Endothelial cell of hepatic sinusoid (primary cell): Measurements from ENCODE around the gene C2.

Experiments
- in situ Hi-C: cut with HindIII; loops from 2 replicates; pipeline ENCODE4 v1.10.0; 2017; ENCODE audit warnings: low sequenced_read_pairs

Gene C2

DNA sequence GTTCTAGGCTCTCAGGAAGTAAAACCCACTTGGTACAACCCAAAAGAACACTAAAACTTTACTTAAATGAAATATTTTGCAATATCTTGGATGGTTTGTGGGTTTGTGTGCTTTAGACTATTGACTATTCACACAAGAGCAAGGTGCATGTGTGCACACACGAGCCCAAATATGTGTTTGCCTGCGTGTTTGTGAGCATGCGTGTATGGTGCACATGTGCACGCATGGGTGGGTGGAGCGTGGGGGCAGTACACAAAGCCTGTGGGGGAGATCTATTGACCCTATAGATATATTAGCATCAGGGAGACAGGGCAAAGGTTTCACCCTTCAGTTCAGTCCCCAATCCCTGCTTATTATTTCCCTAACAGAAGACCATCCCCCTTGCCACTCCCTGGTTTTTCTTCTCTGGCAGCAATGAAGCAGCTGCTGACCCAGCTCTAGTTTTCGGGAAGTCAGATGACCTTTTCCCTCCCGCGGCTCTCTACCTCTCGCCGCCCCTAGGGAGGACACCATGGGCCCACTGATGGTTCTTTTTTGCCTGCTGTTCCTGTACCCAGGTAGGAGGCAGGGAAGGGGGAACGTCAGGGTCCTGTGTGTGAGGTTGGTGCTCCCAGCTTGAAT lies at the start of gene C2:
TSS of gene C2 (plus strand) at position 476 of the 621 bp plus-strand sequence. CDS start at position 512, 36 bp downstream.
- in situ Hi-C loops = no loop called here

DNA sequence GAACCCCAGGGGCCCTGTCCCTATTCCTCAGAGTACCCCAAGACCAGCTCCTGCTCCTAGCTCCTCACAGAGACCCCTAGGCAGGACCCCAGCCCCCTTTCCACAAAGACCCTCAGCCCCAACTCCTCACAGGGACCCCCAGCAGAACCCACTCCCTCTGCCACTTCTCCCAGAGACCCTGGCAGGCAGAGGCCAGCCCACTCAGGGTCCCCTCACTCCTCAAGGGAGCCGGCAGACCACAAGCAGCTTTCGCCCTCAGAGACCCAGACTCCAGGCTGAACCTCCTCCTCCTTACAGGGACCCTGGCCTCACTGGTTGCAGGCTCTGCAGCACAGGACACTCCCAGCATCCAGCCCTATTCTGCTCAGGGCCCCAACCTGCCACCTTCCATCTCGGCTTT lies 49.3 kb upstream of the C2 start:
- in situ Hi-C loops = no loop called here

DNA sequence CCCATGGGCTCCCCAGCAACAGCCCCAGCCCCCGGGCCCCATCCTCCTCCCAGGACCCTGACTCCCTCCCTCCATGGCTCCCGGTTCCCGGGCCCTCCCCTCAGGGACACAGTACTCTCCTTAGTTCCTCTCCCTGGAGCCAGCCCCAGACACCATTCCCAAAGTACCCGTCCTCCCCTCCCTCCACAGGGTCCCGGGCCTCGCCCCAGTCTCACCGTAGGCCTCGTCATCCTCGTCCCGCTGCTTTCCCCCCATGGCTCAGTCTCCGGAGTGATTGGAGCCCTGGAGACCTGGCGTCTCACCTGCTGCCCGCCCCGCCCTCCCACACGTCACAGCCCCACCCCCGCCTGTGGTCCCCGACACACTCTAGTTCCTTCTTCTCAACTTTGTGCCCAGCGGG lies 48.8 kb upstream of the C2 start, which contains the start of gene SLC44A4:
TSS of gene SLC44A4 (minus strand) at position 272 of the 400 bp plus-strand sequence. CDS start at position 255, 17 bp downstream.
- in situ Hi-C loops = no loop called here

DNA sequence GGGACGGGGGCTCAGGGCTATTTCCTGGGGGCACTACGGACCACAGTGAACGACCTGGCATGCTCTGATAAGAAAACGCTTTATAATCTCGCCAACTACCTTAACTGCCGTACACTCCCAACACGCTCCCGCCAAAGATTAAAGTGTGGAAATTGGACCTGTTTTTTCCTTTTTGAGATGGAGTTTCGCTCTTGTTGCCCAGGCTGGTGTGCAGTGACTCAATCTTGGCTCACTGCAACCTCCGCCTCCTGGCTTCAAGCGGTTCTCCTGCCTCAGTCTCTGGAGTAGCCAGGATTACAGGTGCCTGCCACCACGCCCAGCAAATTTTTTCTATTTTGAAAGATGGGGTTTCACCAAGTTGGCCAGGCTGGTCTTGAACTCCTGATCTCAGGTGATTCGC lies 48.4 kb upstream of the C2 start:
- in situ Hi-C loops = no loop called here

DNA sequence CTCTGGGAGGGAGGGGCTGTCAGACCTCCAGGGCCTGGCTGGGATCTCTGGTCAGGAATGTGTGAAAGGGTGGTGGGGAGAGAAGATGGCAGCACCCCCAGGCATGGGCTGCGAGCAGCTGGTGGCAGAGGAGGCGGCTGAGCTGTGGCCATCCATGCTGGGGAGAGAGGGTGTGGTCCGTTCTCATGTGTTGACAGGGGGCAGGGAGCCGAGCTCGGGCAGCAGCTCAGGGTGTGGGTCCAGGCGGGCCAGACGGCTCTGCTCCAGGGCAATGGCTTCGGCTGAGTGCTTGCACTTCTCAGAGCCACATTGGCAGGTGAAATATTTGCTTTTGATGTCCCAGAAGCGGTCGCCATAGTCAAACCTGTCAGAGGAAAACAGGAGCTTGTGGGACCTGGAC lies 47.6 kb upstream of the C2 start:
- in situ Hi-C loops = no loop called here

DNA sequence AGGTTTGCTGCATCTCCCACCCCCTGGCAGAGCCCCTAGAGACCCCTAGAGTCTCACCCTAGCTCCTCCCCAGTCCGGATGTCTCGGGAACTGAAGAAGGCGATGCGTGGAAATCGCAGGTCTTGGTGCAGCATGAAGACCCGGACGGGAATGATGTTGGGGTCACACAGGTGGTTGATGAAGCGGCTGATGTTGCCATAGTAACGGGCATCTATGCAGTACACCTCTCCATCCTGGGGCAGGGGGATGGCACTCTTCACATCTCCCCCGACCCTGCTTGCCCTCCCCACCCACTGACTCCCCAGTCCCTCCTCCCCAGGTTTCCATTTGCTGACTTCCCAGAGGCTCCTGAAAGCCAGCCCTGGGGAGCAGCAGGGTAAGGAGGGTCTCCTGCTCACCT lies 46.9 kb upstream of the C2 start:
- in situ Hi-C loops = no loop called here

DNA sequence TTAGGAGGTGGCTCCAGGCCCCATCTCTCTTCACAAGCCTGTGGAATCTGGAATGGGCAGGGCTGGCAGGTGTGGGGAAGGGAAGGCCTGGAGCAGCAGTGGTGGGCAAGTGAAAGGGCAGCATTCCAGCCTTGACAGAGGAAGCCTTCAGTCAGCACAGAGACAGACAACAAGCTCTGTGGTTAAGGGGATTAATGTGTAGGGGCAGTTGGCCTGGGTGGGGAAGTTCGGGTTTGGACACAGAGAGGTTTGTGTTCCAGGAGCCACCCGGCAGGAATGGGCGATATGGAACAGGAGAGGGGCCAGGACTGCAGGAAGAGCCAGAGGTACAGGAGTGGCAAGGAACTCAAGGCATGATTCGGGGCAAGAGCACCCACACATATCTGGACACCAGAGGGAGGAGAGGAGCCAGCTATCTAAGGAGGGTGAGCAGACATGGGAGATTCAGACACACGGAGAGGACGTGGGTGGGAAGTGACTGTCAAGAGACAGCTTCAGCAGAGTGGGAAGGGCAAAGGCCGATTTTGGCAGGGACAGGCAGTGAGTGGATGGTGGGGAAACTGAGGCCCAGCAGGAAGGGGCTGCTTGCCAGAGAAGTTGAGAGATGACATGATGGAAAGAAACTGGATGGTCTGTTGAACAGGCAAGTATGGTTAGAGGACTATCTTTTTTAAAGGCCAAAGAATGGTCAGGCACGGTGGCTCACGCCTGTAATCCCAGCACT lies 46.2 kb upstream of the C2 start:
- in situ Hi-C loops = no loop called here

DNA sequence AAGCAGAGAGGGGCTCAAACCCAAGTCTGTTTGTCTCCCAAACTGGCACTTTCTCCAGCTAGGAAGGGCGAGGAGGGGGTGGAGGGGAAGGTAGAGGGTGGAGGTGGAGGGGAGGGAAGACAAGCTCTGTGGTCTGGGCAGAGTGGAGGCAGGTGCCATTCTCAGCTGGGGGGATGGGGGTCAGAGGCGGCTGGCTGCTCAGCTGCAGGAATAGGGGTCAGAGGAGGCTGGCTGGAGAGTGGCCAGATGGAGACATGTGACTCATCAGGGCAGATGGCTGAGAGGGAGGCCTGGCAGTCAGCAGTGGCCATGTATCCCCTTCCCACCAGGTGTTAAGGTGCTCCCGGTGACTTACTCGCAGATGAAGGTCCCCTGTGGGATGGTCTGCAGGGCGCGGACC lies 45.2 kb upstream of the C2 start:
- in situ Hi-C loops = no loop called here

DNA sequence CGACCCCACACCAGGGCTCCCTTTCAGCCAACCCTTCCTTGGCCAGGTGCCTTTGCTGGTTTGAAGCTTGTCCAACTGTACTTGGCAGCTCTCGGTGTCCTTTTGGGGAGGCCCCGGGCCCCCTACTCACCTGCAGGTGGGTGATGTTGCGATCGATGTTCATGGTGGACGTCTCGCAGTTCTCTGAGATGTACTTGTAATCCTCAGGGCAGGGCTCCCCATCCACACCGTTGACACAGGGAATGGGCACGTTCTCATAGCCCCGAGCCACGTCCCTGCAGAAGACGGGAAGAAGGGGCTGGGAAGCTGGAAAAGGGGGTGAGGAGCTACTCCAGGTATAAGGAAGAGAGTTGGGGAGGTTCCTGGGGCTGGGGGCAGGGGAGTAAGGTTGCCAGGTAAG lies 43.8 kb upstream of the C2 start:
- in situ Hi-C loops = no loop called here

DNA sequence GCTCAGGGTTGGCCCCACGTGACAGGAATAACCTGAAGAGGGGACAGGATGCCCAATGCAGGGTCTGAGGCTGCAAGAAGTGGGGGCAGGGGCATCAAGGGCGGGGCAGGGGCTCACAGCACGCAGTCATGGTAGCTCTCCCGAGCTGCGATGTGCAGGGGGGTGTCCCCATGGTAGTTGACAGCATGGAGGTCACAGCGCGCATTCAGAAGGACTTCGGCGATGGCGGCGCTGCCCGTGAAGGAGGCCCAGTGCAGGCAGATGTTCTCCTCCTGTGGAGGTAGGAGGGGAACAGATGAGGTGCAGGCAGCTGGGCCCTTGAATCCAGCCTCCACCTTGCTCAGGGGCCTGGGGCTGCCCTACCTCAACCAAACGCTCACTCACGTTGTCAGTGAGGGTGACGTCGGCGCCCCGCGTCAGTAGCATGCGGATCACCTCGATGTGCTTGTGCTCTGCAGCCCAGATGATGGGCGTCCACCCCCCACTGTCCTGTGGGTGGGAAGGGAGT lies 42.9 kb upstream of the C2 start:
- in situ Hi-C loops = no loop called here

DNA sequence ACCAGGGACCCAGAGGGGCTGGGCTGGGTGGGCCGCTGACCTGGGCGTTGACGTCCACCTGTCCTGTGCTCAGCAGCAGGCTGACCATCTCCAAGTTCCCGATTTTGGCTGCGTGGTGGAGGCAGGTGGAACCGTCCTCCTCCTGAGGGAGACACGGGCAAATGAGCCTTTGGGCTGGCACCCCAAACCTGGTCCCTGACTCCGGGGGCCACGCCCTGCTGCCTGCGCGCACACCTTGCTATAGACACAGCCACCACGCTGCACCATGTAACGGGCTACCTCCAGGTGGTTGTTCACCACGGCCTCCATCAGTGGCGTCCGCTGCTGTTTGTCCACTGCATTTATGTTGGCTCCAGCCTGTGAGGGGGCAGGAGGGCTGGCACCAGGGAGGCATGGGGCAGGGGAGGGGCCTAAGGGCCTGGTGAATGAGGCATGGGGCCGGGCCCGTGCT lies 41.0 kb upstream of the C2 start:
- in situ Hi-C loops = no loop called here

DNA sequence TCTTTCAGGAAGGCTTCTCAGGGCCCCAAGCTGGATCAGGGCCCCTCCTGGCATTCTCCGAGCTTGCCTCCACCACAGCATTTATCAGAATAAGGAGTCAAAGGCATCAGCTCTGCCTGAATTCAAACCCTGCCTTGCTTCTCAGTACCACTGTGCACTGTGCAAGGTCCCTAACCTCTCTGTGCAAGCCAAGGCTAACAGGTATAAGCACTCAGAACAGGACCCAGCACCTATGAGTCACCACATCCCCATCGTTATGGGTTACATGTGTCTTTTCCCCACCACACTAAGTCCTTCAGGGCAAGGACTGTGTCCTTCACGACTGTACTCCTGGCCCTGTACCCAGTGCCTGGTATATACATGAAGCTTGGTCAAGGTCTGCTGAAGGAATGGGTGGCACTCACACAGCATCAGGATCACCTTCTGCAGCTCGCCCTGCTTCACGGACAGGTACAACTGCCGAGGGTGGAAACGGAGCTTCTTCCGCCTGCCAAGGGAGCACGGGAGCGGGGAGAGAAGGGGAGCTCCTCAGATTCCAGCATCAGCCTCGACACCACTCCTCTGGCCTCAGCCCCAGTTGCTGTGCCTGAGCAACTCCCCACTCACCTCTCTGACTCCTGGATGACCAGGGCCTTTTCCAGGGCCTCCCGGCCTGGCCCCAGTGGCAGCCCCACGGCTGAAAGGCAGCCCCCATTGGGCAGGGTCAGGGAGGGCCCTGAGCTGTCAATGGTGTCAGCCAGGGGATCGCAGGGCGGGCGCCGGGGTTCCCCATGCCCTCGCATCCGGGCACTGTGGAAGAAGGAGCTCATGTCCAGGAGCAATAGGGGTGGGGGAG lies 40.1 kb upstream of the C2 start:
- in situ Hi-C loops = no loop called here

DNA sequence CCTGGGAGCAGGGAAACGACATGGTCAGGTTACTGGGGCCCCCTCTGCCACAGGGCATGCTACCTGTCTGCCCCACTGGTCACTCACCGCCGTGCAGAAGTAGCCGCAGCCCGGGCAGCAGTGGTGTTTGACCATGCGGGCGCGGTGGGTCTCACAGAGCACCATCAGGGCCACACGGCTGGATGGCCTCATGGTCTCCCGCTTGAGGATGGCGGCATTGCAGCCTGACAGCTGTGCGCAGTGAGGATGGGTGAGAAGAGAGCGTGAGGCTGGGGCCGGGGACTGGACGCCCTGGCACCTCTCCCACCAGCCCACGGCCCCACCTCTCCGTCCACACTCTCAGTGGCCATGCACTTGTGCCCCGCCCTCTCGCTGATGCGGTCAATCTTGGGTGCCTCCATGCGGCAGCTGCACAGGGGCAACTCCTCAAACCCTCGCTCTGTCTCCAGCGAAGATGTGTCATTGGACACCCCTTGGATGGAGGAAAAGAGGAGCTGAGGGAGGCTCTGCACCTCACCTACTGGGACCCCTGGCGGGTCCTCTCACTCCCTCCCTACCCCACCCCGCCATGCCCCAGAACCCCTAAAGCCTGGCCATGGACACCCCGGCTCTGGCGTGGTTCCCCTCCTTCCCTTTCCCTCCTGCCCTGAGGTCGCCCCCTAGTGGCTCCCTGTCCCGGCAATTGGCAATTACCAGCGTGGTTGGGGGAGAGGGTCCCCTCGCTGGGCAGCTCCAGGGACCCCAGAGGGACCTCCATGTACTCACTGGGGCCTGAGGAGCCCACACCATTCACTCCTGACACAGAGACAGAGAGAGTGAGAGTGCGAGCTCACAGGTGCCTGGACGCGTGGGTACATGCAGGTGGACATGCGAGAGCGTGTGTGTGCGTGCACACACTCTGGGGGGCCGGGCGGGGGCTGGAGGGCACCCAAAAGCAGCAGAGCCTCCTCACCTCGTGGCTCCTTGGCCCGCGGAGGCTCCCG lies 39.0 kb upstream of the C2 start:
- in situ Hi-C loops = no loop called here

DNA sequence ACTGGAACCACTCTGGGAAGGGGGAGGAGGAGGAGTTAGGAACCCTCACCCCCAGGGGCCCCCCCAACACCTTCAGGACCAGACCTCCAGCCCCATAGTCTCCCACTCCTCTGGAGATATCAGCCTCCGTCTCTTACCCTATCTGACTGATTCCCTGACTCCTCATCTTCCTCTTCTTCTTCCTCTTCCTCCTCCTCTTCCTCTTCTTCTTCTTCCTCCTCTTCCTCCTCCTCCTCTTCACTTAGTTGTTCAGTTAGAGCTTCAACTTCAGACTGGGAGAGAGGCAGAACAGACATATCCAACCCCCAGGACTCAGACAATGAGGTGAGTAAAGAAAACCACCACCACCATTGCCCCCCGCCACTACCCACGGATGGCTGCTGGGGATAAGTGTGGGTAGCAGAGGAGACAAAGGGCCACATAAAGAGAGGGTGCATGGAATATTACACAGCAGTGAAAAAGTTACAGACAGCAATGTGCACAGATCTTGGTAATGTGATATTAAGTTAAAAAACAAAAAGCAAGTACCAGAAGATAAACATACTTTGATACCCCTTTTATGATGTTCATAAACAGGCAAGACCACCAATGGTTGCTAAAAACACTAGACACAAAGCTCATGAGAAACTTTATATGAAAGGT lies 38.1 kb upstream of the C2 start:
- in situ Hi-C loops = no loop called here

DNA sequence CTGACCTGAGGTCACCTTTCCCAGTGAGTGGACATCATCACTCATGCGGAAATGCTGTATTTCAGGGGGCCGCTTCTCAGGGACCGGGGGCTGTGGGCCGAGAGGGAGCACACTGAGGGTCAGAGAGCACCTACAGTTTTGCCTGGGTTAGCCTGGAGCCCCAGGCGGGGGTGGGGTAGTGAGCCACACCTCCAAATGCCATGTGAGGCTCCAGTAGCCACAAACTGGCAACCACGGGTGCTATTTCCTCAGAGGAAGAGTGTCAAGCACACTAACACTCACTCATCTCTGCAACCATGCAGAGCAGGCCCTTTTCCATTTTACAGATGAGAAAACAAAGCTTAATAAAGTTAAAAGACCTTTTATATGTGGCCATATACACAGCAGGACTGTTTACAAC lies 34.7 kb upstream of the C2 start:
- in situ Hi-C loops = no loop called here

DNA sequence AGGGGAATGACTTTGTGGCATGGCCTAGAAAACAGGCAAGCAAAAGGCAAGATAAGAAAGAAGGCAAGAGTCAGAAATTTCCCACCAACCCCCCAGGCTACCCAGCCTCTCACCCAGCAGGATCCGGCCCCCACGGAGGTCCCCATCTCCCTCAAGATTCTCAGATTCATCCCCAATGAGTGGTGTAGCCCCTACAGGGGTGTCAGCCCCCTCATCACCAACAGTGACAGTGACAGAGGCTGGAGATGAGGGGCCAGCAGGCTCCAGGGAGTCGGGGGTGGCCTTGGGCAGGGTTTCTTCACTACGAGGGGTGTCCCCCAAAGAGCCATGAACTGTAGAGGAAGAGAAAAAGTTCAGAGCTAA lies 31.0 kb upstream of the C2 start:
- in situ Hi-C loops = no loop called here

DNA sequence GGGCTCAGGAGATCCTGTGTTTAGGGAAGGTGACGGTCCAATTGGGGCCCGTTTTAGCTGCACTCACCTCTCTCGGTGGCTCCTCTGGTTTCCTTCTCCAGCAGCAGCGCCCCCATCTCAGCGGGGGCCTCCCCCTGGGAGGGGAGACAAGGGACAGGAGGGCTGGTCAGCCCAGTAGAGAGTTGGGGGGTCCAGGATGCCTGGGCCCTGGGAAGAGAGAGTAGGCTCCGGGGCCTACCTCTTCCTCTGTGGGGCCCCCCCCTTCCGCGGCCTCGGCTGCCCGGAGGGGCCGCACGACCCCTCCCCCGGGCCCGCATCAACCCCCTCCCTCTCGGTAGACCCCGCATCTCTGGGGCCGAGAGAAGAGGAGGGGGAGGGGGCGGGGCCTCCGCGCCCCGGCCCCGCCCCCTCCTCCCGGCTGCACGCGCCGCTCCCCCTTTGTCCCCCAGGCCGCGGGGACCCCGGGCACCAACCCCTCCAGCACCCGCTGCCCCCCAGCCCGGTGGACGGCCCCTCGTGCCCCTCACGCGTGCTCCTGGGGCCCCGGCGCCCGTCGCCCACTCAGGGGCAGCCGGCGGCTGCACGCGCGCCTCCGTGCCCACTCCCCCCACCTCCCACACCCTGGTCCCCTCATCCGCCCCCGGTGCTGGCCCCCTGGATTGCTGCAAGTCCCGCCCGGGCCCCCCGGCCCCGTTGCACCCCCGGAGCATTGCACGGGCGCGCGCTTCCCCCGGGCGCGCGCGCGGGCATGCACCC lies 30.5 kb upstream of the C2 start:
- in situ Hi-C loops = no loop called here

DNA sequence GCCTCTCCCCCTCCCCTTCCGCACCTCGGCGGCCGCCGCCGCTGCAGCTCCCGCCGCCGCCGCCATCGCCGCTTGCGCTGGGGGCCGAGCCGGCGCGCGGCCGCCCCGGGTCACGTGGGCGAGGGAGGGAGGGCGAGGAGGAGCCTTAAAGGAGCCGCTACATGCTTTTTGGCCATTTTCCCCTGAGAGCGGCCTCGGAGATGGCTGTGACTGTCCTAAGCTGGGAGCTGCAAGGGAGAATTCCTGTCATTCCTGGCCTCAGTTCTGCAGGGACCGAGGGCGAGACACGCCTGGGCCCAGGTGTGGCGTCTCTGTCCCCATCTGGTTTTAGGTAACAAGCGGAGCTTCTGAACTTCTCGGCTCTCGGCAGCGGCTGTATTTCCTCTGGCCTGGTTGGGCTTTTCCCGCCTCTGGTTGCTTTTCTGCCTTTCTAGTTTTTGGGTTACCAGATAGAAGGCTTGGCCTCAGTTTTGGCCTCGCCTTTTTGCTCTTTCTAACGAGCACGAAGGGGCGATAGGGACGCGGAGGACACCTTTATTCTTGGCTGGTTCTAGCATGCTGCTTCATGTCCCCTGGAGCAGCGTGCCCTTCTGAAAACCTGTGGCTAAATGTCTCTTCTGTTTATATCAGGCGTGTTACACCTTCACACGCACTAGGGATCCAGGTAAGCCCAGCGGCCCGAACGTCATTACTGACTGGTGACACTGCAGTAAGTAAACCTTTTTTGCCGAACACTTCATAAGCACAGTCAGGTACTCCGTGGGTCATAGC lies 29.7 kb upstream of the C2 start, which contains the start of gene EHMT2:
TSS of gene EHMT2 (minus strand) at position 87 of the 771 bp plus-strand sequence. CDS start at position 66, 21 bp downstream.
- in situ Hi-C loops = no loop called here
